Right ventricle myocardium superior (tissue), 1 donor: Measurements from ENCODE around the gene GOSR1. TPM values are rescaled to one million over a fixed set of nuclear protein-coding genes. Genes with fewer than 3 reads are reported as not detected.
"Not testable (repeated sequence)": the region's sequence is repeated elsewhere in the genome, so short reads cannot be mapped to it uniquely, and the experiment has no call there.

ENCODE experiments used
- ATAC-seq: fragments of 200-7000 bp; cut with Tn5 transposase; one replicate; pipeline ENCODE4 v1.9.1; 2020; ENCODE audit warnings: mild to moderate bottlenecking; ENCODE audit not compliant: poor library complexity
- DNase-seq: peaks from one replicate; pipeline ENCODE4 v3.0.0-alpha.2; 2020
- intact Hi-C: fragments of 100-400 bp; cut with DNase I; formaldehyde crosslinking; loops from one replicate; pipeline ENCODE4 v1.11.2; 2022
- total RNA-seq: library from RNA; stranded (reverse); fragmentation: NEBNext Ultra II Directional; extraction: Animal tissue kit (Norgen Biotek cat#: 25700); gene quantifications from one replicate; pipeline ENCODE4 v1.2.1, GENCODE V29; 2021
- donor health status: DM: no; HTN: yes; CAD: no; lungs with severe emphysema.

The GOSR1 gene
- total RNA-seq, 1 donor from 2014 or later = 29.7 TPM

DNA sequence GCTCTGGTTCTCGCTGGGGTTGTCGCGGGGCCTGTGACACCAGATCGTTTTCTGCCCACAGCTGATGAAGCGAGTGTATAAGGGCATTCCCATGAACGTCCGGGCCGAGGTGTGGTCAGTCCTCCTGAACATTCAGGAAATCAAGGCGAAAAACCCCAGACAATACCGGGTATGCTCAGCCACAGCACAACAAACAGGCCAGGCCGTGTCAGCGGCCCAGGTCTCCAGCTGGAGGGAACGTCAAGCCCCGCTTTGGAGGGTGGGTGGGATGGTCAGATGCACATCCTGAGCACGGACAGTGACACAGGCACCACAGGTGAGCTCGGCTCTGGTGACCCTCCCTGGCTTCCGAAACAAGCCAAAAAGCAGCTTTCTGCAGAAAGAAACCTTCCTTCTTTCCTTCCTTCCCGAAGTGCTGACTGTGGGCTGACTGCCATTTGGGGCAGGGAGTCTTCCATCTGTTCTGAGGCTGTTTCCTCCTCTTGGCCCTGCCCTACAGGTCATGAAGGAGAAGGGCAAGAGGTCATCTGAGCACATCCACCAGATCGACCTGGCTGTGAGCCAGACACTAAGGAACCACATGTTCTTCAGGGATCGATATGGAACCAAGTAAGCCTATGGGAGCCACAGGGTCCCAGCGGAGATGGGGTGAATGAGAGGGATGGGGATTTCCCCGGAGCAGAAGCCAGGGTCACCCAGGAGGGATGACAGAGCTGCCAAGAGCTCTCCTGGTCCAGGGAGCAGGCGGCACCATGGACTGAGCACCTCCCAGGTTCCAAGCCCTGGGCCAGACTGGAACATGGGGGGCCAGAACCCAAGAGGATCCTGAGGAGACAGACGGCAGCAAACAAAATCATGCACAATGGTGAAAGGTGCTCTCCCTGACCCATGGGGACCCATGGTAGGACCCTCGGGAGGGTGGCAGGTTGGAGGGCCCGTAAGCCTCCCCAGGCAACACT is 79.4 kb downstream of the GOSR1 start:
- DNase-seq (no peak), ATAC-seq (no peak)
- intact Hi-C loops = no loop called here

DNA sequence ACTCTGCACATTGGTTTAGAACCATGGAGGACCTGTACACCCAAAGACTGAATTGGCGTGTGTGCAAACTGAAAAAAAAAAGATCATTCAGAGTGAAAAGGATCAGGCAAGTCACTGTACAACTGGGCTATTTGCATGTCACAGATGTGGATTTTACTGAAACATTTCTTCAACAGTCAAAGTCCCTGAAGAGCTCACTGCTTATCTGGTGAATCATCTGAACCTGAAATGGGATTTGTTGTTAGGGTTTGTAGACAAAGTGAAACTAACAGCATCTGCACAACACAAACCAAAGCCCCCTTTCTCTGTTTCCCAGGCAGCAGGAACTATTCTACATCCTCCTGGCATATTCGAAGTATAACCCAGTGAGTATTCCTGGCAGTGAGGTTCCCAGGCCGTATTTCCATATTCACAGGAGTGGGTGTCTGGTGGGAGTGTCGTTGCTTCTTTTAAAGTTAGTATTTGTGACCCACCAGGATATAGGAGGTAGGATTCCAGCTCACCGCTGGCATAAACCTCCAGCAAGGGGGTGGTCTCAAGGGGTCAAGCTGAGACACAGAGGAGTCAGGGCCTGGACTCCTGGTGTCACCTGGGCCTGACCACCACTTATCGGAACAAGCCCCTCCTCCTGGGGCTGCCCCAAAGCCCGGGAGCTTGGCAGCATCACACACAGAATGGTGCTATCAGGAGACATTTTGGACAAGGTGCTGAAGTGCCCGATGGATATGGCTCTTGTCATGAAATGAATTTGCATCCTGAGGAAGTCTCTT is 80.9 kb downstream of the GOSR1 start:
- DNase-seq (no peak), ATAC-seq (no peak)
- intact Hi-C loops = no loop called here

DNA sequence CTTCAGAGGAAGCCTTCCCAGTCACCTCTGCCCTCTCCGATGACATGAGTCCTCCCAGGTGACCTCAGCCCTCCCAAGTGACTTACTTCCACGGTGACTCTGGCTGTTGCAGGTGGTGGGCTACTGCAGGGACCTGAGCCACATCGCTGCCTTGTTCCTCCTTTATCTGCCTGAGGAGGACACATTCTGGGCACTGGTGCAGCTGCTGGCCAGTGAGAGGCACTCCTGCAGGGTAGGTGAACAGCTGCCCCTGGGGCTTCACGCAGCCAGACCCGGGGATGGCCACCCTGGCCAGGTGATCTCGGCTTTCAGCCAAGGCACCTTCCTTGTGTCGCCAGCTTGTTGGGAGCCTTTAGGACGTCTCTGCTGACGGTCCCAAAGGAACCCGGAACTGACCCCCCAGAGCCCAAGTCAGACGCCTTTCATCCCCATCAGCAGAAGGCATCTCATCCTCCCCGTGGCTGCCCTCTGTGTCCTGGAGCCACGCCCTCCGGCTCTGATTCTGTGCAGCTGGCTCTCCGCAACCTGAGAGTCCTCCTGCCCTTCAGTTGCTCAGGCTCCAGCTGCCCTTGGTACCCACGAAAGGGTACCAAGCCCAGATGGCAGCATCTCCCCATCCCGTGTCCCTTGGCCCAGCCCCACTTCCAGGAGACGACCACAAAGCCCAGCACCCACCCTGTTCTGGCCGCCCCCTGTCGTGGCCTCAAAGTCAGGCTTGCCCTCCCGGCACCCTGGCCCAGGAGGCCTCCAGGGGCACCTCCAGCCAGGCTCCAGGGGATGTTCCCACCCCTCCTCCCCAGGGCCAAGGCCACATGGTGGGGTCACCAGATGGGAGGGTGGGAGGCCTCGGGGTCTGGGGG is 81.7 kb downstream of the GOSR1 start:
- intact Hi-C loops = no loop called here
- ATAC-seq (no peak), DNase-seq (no peak)

DNA sequence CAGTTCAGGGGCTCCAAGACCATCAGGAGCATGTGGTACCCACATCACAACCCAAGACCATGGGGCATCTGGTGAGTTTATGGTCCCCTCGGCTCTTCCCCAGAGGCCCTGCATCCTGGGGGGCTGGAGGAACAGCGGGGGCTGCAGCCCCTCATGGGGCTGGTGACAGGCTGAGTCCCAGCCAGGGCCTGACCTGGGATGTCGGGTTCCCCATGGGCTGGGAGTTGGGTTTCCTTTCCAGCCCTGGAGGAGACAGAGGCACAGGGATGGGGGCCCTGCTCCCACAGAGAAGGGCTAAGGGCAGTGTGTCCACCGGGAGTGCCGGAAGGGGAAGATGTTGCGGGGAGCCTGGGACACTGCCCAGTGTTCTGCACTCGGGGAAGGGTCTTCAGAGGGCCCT is 82.4 kb downstream of the GOSR1 start:
- ATAC-seq (no peak), DNase-seq (no peak)
- intact Hi-C loops = no loop called here

DNA sequence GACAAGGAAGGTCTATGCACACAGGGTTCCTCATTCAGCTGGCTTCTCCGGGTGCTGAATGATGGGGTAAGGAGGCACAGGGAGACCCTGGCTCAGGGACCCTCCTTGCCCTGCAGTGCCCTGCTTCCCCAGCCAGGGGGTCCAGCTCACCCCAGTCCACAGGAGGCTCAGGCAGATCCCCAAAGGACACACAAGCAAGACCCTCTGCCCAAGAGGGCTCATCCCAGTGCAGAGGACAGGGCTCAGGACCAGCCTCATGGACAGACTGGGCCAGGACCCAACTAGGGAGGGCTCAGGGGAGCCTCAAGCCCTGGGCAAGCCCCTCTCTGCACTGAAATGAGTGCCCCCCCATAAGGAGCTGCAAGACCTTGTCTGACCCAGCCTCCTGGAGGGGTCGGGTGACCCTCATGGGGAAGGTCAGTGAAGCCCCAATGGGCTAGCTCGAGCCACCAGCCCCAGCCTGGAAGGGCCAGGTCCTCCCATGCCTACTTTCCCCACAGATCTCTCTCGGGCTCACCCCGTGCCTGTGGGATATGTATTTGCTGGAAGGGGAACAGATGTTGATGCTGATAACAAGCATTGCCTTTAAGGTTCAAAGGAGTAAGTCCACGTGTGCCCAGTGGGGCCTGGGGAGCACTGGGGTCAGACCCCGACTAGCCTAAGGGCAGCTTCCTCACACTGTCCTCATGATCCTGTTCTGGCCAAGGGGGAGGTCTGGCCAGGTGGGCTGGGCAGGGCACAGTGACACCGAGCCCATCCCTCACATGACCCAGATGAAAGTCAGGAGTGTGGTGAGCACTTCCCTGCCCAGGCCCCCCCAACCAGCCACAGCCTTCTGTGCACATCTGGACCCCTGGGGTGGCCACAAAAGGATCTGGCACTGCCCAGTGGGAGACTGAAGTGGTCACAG is 83.2 kb downstream of the GOSR1 start:
- DNase-seq, intact Hi-C loops, ATAC-seq: not testable (repeated sequence)

DNA sequence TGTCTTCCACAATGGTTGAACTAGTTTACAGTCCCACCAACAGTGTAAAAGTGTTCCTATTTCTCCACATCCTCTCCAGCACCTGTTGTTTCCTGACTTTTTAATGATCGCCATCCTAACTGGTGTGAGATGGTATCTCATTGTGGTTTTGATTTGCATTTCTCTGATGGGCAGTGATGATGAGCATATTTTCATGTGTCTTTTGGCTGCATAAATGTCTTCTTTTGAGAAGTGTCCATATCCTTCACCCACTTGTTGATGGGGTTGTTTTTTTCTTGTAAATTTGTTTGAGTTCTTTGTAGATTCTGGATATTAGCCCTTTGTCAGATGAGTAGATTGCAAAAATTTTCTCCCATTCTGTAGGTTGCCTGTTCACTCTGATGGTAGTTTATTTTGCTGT is 84.6 kb downstream of the GOSR1 start:
- ATAC-seq, DNase-seq, intact Hi-C loops: not testable (repeated sequence)

DNA sequence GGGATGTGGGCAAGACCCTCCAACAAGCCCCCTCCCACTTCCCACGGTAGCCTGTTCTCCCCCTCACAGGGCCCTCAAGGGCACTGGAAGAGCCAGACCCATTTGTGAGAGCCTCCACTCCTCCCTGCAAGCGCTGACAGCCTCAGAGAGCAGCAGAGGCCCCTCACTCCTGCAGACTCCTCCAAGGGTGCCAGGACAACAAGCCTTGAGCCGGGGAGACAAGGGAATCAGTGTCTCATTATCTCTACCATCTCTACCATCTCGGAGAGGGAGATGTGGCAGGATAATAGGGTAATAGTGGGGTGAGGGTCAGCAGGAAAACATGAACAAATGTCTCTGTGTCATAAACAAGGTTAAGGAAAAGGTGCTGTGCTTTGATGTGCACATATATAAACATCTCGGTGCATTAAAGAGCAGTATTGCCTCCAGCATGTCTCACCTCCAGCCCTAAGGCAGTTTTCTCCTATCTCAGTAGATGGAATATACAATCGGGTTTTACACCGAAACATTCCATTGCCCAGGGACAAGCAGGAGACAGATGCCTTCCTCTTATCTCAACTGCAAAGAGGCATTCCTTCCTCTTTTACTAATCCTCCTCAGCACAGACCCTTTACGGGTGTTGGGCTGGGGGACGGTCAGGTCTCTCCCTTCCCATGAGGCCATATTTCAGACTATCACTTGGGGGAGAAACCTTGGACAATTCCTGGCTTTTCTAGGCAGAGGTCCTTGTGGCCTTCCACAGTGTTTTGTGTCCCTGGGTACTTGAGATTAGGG is 86.1 kb downstream of the GOSR1 start:
- intact Hi-C loops, DNase-seq, ATAC-seq: not testable (repeated sequence)

DNA sequence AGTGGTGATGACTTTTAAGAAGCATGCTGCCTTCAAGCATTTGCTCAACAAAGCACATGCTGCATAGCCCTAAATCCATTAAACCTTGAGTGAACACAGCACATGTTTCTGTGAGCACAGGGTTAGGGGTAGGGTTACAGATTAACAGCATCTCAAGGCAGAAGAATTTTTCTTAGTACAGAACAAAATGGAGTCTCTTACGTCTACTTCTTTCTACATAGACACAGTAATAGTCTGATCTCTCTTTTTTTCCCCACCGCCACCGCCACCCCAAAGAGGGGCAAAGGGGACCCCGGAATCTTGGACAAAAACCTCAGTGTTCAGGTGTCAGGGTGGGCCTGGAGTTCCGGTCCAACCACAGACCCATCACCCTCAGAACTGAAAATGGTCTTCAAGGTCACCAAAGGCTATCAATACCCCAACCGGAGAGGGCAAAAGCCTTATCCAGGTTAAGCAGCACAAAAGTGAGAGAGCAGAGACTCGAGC is 86.7 kb downstream of the GOSR1 start:
- ATAC-seq, intact Hi-C loops, DNase-seq: not testable (repeated sequence)

DNA sequence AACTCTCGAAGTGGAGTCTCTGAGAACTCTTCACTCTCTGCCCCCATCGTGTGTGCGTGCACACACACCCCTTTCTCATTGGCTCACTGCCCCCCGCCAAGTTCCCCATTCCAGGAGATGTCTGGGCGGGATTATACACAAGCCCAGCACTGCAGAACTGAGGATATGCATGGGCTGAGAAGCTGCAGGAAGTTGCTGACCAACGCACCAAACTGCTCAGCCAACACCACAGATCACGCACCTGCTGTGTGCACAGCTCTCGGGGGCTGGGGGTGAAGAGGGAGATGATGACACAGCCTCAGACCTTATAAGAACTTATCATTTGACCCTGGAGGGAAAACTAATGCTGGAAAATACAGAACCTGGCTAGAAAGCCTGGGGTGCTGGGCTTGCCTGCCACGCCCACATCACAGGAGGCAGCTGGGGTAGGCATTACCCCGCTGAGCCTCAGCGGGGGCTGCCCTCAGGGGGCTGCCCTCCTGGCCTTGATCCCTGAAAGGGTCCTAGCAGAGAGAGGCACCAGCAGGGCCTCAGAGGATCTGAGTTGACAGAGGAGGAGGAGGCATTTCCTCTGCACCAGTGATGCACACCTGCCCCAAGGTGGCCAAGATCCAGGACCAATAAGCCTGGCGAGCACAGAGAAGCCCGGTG is 87.3 kb downstream of the GOSR1 start:
- intact Hi-C loops, DNase-seq, ATAC-seq: not testable (repeated sequence)

DNA sequence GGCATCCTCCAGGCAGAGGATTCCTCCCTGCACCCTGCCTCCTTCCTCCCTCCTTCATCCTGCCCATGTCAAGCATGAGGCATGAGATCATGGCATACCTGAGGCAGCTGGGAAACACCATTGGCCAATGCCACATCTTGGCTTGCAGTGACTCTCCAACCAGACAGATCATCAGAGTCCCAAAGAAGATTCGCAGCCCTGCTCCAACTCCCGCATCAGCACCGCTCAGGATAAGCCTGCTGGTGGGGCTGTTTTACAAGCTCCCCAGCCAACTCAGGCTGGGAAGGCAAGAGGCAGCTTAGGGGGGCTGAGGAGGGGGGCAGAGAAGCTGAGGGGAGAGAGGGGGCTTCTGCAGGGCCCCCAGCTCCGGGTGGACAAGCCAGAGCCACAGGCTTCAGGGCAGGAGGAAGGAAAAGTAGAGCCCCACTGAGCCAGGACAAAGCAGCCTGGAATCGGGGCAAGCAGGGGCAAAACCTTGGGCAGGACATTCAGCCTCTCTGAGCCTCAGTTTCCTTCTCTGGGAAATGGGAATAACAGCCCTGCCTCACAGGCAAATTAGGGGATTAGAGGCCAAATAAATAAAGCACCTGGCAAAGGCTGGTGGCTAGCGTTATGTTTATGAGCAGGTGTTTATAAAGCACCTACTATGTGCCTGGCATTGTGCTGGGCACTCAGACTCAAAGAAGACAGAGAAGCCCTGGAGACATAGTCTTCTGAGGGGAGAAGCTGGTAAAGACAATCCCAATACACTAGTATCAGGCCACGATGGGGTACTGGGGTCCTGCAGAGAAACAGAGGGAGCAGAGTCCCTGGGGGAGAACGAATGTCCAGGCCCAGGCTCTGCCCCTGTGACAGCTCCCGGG is 88.1 kb downstream of the GOSR1 start:
- ATAC-seq (no peak), DNase-seq (no peak)
- intact Hi-C loops = no loop called here

DNA sequence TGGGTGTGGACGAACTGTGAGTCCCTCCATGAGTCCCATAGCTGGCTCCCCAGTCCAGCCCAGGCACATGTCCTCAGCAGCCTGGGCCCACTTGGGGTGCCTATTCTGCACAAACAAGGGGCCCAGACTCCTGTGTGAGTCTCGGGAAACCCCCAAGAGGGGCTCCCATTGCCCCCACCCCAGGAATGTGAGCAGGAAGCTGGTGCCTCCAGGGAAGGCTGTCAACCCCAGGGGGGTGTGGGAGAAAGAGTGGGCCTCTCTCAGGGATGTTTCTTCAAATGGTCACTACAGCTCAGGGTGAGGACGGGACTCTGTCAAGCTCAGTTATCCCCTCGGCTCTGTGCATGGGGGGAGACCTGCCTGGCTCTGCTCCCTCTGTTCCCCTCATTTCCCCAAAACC is 88.9 kb downstream of the GOSR1 start:
- intact Hi-C loops, ATAC-seq, DNase-seq: not testable (repeated sequence)

DNA sequence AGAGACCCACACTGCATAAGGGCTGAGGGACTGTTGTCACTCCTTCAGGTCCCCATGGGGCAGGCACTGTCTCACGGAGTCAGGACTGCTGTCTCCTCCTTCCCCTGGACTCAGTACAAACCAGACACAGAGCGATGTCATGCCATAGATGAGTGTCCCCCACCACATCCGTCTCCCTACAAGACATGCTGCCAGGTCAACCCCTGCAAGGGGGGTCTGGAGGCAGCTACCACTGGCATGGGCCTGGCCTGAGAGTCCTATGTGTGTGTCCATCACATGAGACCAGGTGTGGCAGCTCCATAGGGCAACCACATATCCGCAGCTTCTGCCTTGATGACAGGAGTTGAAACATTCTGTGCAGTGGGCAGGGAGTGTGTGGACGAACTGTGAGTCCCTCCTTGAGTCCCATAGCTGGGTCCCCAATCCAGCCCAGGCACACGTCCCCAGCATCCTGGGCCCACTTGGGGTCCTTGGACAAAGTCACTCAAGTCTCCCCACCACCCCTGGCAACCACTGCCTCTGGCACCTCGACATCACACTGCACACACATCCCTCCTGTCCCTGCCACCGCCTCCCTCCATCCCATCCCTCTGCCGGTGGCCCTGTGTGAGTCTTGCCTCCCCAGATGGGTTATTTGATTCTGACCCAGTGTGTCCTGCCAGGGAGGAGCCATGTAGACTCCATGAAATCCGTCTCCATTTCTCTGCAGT is 89.5 kb downstream of the GOSR1 start:
- DNase-seq, ATAC-seq, intact Hi-C loops: not testable (repeated sequence)

DNA sequence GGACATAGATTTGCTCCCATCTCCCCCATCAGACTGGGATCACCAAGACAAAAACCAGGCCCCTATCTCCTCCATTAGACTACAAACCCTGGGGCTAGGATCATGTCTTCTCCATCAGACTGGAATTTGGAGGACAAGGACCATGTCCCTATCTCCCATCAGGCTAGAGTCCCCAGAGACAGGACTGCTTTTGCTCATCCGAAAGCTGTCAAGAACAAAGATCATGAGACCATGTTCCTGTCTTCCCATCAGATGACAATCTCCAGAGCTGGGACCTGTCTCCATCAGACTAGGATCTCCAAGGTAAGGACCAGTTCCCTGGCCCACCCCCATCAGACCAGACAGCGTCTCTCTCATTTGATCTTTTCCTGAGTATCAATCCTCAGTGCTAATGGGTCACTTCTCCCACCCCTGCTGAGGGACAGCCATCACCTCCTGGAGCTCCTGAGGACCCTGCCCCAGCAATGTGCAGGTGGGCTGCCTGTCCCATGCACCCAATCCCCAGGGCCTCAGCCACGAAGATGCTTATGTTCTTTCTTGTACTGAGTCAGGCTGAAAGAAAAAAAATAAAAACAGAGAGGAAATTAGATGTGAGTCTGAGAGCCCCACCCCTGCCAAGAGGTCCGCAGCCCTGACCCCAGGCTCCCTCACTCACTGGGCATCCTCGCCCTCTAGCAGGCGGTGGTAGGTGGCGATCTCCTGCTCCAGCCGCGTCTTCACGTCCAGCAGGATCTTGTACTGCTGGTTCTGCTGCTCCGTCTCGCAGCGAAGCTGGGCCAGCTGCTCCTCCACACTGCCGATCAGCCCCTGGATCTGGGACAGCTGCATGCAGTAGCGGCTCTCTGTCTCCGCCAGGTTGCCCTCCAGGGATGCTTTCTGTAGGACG is 90.3 kb downstream of the GOSR1 start:
- ATAC-seq (no peak), DNase-seq (no peak)
- intact Hi-C loops = no loop called here

DNA sequence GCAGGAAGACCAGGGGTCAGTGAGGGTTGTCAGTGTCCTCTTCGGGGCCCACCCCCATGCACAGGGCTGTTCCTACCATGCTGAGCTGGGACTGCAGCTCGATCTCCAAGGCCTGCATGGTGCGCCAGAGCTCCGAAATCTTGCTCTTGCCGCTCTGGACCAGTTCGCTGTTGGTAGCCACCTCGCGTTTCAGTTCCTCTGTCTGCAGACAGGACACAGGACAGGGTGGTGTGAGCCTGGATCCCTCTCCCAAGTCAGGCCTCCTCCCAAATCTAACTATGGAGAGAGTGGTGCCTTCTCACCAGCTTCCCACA is 90.9 kb downstream of the GOSR1 start:
- DNase-seq (no peak), ATAC-seq (no peak)
- intact Hi-C loops = no loop called here
